Erythroblast (primary cell): Measurements from ENCODE around the gene ESRRA.

Experiments
- GATA1 ChIP-seq: IDR thresholded peaks from 2 replicates; pipeline ENCODE4 v1.6.1; 2011; ENCODE audit warnings: low read depth, mild to moderate bottlenecking, control low read depth, low read length, moderate library complexity
- POLR2A ChIP-seq: IDR thresholded peaks from 2 replicates; pipeline ENCODE4 v1.6.1; 2011; ENCODE audit warnings: mild to moderate bottlenecking, low read length

DNA sequence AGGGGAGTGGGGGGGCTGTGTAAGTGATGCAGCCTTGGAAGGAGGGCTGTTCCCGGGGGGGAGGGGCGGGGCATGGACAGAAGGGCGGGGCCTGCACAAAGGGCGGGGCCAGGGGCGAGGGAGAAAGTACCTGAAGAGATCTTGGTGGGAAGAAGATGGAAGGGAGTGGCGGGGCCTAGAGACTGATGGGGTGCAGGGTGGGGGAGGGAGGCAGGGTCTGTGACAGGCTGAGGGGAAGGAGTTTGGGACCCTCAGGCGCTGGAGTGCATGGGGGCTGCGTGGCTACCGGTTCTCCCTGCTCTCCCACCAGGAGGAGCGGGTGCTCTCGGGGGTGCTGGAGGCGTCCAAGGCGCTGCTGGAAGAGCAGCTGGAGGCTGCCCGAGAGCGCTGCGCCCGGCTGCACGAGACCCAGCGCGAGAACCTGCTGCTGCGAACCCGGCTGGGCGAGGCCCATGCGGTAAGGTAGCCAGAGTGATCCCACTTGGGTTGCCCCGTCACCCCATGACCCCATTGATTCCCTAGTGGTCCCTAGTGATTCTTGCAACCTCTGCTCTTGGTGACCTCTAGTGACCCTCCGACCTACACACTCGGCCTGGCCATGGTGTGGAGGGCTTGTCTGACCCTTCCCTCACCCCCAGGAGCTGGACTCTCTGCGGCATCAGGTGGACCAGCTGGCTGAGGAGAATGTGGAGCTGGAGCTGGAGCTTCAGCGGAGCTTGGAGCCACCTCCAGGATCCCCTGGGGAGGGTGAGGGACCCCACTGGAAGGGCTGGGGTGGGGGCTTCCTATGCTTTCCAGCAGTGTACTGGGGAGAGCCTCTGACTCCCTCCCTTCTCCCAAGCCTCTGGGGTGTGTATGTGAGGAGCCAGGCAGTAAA is 37.8 kb downstream of the ESRRA start:
- TF ChIP-seq POLR2A (no peak), GATA1 (no peak)
